GM12891 (cell line): ENCODE measurements around the gene PLCB1.

Source experiments
- DNase-seq: peaks from one replicate; pipeline ENCODE4 v3.0.0; 2011; ENCODE audit warnings: low spot score; ENCODE audit not compliant: insufficient read length
- FAIRE-seq: peaks from 2 replicates; lab custom pipeline; 2011; peaks lifted over from hg19 to GRCh38; lab: Jason Lieb, UNC
- PAX5 ChIP-seq: IDR thresholded peaks from 2 replicates; pipeline ENCODE4 v1.6.1; 2011; ENCODE audit warnings: low read length, moderate library complexity, mild to moderate bottlenecking; ENCODE audit not compliant: insufficient read depth, severe bottlenecking
- POLR2A ChIP-seq: IDR thresholded peaks from 2 replicates; pipeline ENCODE4 v1.6.1; 2011; ENCODE audit warnings: low read depth, low read length, control low read depth
- POLR2AphosphoS5 ChIP-seq: IDR thresholded peaks from 2 replicates; pipeline ENCODE4 v1.6.1; 2011; ENCODE audit warnings: low read depth, low read length, control low read depth
- POU2F2 ChIP-seq: IDR thresholded peaks from 2 replicates; pipeline ENCODE4 v1.6.1; 2011; ENCODE audit warnings: low read depth, mild to moderate bottlenecking, control low read depth, low read length, moderate library complexity
- SPI1 ChIP-seq: IDR thresholded peaks from 2 replicates; pipeline ENCODE4 v1.6.1; 2011; ENCODE audit warnings: low read depth, low read length, control low read depth
- TAF1 ChIP-seq: IDR thresholded peaks from 2 replicates; pipeline ENCODE4 v1.6.1; 2011; ENCODE audit warnings: low read depth, low read length, control low read depth

Gene PLCB1

GRCh38 chr20:8250539-8251200, 118.6 kb downstream of the PLCB1 start:
- FAIRE-seq (no peak), DNase-seq (no peak)
- TF ChIP-seq PAX5 (no peak), POLR2A (no peak), SPI1 (no peak), POU2F2 (no peak), POLR2AphosphoS5 (no peak), TAF1 (no peak)

GRCh38 chr20:8251201-8251575, 119.1 kb downstream of the PLCB1 start:
- no peak for DNase-seq
- FAIRE-seq, result no peak
- TF ChIP-seq POLR2A (no peak), POU2F2 (no peak), PAX5 (no peak), SPI1 (no peak), POLR2AphosphoS5 (no peak), TAF1 (no peak)

- DNase-seq (no peak), FAIRE-seq (no peak)
- TF ChIP-seq PAX5 (no peak), POLR2AphosphoS5 (no peak), TAF1 (no peak), SPI1 (no peak), POLR2A (no peak), POU2F2 (no peak)
Measured at GRCh38 chr20:8254911-8255582, 123.0 kb downstream of the PLCB1 start.

GRCh38 chr20:8255945-8256632, 124.0 kb downstream of the PLCB1 start:
- FAIRE-seq (no peak), DNase-seq (no peak)

GRCh38 chr20:8260837-8261251, 128.8 kb downstream of the PLCB1 start:
- TF ChIP-seq POLR2A, result no peak
- no peak for TF ChIP-seq POLR2AphosphoS5
- TF ChIP-seq SPI1, result no peak
- TF ChIP-seq TAF1, result no peak
- no peak for TF ChIP-seq PAX5
- TF ChIP-seq POU2F2, result no peak
- FAIRE-seq (no peak), DNase-seq (no peak)

More at GRCh38 chr20:8255945-8256632, 124.0 kb downstream of the PLCB1 start:
- no peak for TF ChIP-seq POU2F2
- TF ChIP-seq TAF1, result no peak
- TF ChIP-seq POLR2A, result no peak
- no peak for TF ChIP-seq SPI1
- TF ChIP-seq PAX5, result no peak

- TF ChIP-seq TAF1 (no peak), POU2F2 (no peak), POLR2AphosphoS5 (no peak), SPI1 (no peak), POLR2A (no peak), PAX5 (no peak)
- DNase-seq, result no peak
- FAIRE-seq, result no peak
Measured at GRCh38 chr20:8262721-8263120, 130.7 kb downstream of the PLCB1 start.

GRCh38 chr20:8265588-8265987, 133.5 kb downstream of the PLCB1 start:
- DNase-seq (no peak), FAIRE-seq (no peak)
- TF ChIP-seq POU2F2, result no peak
- no peak for TF ChIP-seq PAX5
- TF ChIP-seq POLR2AphosphoS5, result no peak
- TF ChIP-seq POLR2A, result no peak
- no peak for TF ChIP-seq TAF1
- TF ChIP-seq SPI1, result no peak

GRCh38 chr20:8267009-8267408, 134.9 kb downstream of the PLCB1 start:
- FAIRE-seq (no peak), DNase-seq (no peak)
- TF ChIP-seq SPI1, result no peak
- no peak for TF ChIP-seq PAX5
- no peak for TF ChIP-seq POU2F2
- TF ChIP-seq POLR2AphosphoS5, result no peak
- TF ChIP-seq POLR2A, result no peak
- no peak for TF ChIP-seq TAF1

GRCh38 chr20:8271727-8272126, 139.7 kb downstream of the PLCB1 start:
- no peak for TF ChIP-seq POU2F2
- peak; percentile 51 for TF ChIP-seq SPI1
- DNase-seq (no peak), FAIRE-seq (no peak)
